Kidney (tissue), 14 donors: ENCODE results near the gene ZFHX2. TPM values are rescaled to one million over a fixed set of nuclear protein-coding genes. Genes with fewer than 3 reads are reported as not detected.

ENCODE experiments used
- DNase-seq, 5 donors: peaks; one replicate each; pipeline ENCODE4 v3.0.0-alpha.2; 2013 to 2020
- FAIRE-seq: peaks from 2 replicates; lab custom pipeline; 2012; peaks lifted over from hg19 to GRCh38; lab: Jason Lieb, UNC
- H3K27ac ChIP-seq, 2 donors: one replicate each; pipeline ENCODE4 v1.7.0; 2013; ENCODE audit warnings: low read depth in 2 of 2, low read length in 2 of 2, inconsistent platforms in 1 of 2
- H3K27me3 ChIP-seq: one replicate; pipeline ENCODE4 v1.7.1; 2013; ENCODE audit warnings: low read length, inconsistent platforms; ENCODE audit not compliant: control insufficient read depth, insufficient read depth
- H3K36me3 ChIP-seq, 3 donors: one replicate each; pipeline versions ENCODE4 v1.7.0 to v1.7.1; 2013; ENCODE audit warnings: low read length in 3 of 3, control low read depth in 1 of 3, inconsistent platforms in 1 of 3; ENCODE audit not compliant: insufficient read depth in 3 of 3, control insufficient read depth in 2 of 3
- H3K4me1 ChIP-seq, 3 donors: one replicate each; pipeline versions ENCODE4 v1.7.0 to v1.7.1; 2013; ENCODE audit warnings: low read length in 3 of 3, inconsistent platforms in 1 of 3, low read depth in 1 of 3; ENCODE audit not compliant: control insufficient read depth in 2 of 3, insufficient read depth in 2 of 3
- H3K4me3 ChIP-seq, 3 donors: one replicate each; pipeline versions ENCODE4 v1.7.0 to v1.8.1; 2013; ENCODE audit warnings: low read length in 3 of 3, control low read depth in 1 of 3, inconsistent platforms in 1 of 3
- H3K9ac ChIP-seq, 3 donors: one replicate each; pipeline versions ENCODE4 v1.7.0 to v1.7.1; 2013; ENCODE audit warnings: low read length in 3 of 3, control low read depth in 1 of 3, inconsistent platforms in 1 of 3
- H3K9me3 ChIP-seq, 3 donors: one replicate each; pipeline versions ENCODE4 v1.7.0 to v1.7.1; 2013; ENCODE audit warnings: low read length in 3 of 3, control low read depth in 1 of 3, inconsistent platforms in 1 of 3; ENCODE audit not compliant: control insufficient read depth in 2 of 3, insufficient read depth in 1 of 3
- CTCF ChIP-seq: IDR thresholded peaks from 3 replicates; pipeline ENCODE4 v1.5.1; 2012; ENCODE audit warnings: mild to moderate bottlenecking, moderate library complexity, borderline replicate concordance; ENCODE audit not compliant: insufficient read depth; ENCODE audit errors: extremely low read depth
- intact Hi-C: fragments of 100-400 bp; cut with DNase I; formaldehyde crosslinking; loops from one replicate; pipeline ENCODE4 v1.11.1; 2022
- polyA plus RNA-seq: library from polyadenylated mRNA; stranded (reverse); fragments of 350-450 nt; fragmentation: Illumina TruSeq; extraction: RNeasy Lipid Tissue Mini Kit (QIAGEN cat#74804); gene quantifications from one replicate; pipeline ENCODE4 v1.2.3, GENCODE V29; 2014; ENCODE audit warnings: low read depth, low replicate concordance; ENCODE audit not compliant: insufficient read depth
- total RNA-seq: library from RNA; stranded (reverse); fragmentation: NEBNext Ultra II Directional; extraction: Animal tissue kit (Norgen Biotek cat#: 25700); gene quantifications from one replicate; pipeline ENCODE4 v1.2.1, GENCODE V29; 2021
- donor health status: control.
- donor health status: control.
- donor health status: control.
- donor health status: control.
- donor health status: control.
- donor health status: DM: yes; HTN: yes; CAD: no.
- donor health status: Normal renal cell carcinoma (clear cell type).

Gene ZFHX2
- total and polyA plus RNA-seq, 2 donors from 2014 or later: 4.9 to 6.1 TPM

- no peak overlapping the region for H3K27ac ChIP-seq
- no peaks in the 10 kb centered on the region for H3K4me1 ChIP-seq
- H3K9ac ChIP-seq: no peak overlapping the region
- no peak for TF ChIP-seq CTCF
- FAIRE-seq (no peak), DNase-seq (peak in 1 of 5 donors; percentile 48)
- peaks cover 7 to 13% (median 12%) of the 10 kb centered on the region in 3 donors for H3K36me3 ChIP-seq
- no peaks in the 10 kb centered on the region for H3K27me3 ChIP-seq
- intact Hi-C loops: no loop called here
- H3K4me3 ChIP-seq: no peak overlapping the region
- no peaks in the 10 kb centered on the region for H3K9me3 ChIP-seq
Observed at GRCh38 chr14:23481979-23482822, 69.4 kb downstream of the ZFHX2 start.

- intact Hi-C loops: no loop called here
- Histone ChIP-seq H3K9me3 (no peaks in the 10 kb centered on the region), H3K36me3 (peaks cover 7 to 17% (median 17%) of the 10 kb centered on the region in 3 donors), H3K9ac (no peak overlapping the region), H3K27ac (no peak overlapping the region), H3K4me3 (no peak overlapping the region), H3K27me3 (no peaks in the 10 kb centered on the region), H3K4me1 (no peaks in the 10 kb centered on the region)
- FAIRE-seq: no peak
- peak in 2 of 5 donors; percentile 51 to 65 for DNase-seq
- TF ChIP-seq CTCF: no peak
Observed at GRCh38 chr14:23481362-23481970, 70.1 kb downstream of the ZFHX2 start.

GRCh38 chr14:23478109-23478759 is 73.3 kb downstream of the ZFHX2 start:
- DNase-seq: peak in 3 of 5 donors; percentile 55 to 75 (median 64)
- no peak overlapping the region for H3K4me3 ChIP-seq
- H3K9me3 ChIP-seq: no peaks in the 10 kb centered on the region
- intact Hi-C loops: no loop called here
- H3K27me3 ChIP-seq: no peaks in the 10 kb centered on the region
- H3K9ac ChIP-seq: no peak overlapping the region
- FAIRE-seq: peak; percentile 68
- TF ChIP-seq CTCF: peak; percentile 75
- H3K27ac ChIP-seq: no peak overlapping the region
- no peaks in the 10 kb centered on the region for H3K4me1 ChIP-seq
- H3K36me3 ChIP-seq: peaks cover 9 to 36% (median 28%) of the 10 kb centered on the region in 3 donors
